ENCODE data around the gene FAAP20. TPM values are rescaled to one million over a fixed set of nuclear protein-coding genes. Genes with fewer than 3 reads are reported as not detected.

The FAAP20 gene
- total RNA-seq, 1 experiment from 2014 or later, result 72.1 TPM

- ChIA-PET CTCF (interaction anchor here (0.6 kb wide), 1 partner anchor 73 kb away, joined by 4 read pairs; no protein-coding TSS in a partner anchor), POLR2A (ENCODE audit: unreplicated experiment) (no interaction called here)
- Histone ChIP-seq H3K9me2 (ENCODE audit: insufficient read depth) (no peaks in the 10 kb centered on the region), H3K4me1 (replicated peaks; ENCODE audit: insufficient read depth) (no peaks in the 10 kb centered on the region), H3K27me3 (ENCODE audit: insufficient read depth, low read depth) (no peaks in the 10 kb centered on the region), H3K4me2 (no peak overlapping the region), H3K36me3 (ENCODE audit: low read depth) (no peaks in the 10 kb centered on the region), H4K20me1 (ENCODE audit: insufficient read depth) (no peaks in the 10 kb centered on the region), H3F3A (ENCODE audit: insufficient read depth, low read depth) (no peaks in the 10 kb centered on the region), H3K9me3 (ENCODE audit: insufficient read depth, low read depth) (no peaks in the 10 kb centered on the region), H3K27ac (no peak overlapping the region), H3K4me3 (no peak overlapping the region), H3K79me2 (ENCODE audit: low read depth) (no peaks in the 10 kb centered on the region), H2AFZ (no peak overlapping the region)
- TF ChIP-seq CTCF (conservative IDR thresholded peaks at IDR 0.05), result no peak
- no peak for TF ChIP-seq EZH2 (IDR thresholded peaks at IDR 0.05; ENCODE audit: low read depth)
- no peak for DNase-seq
- intact Hi-C loops (cut with micrococcal nuclease; ENCODE audit: unreplicated experiment), result no loop called here
- BruUV-seq (replicated peaks), result no TSS peak
Observed at GRCh38 chr1:2157856-2158255, 36.7 kb downstream of the FAAP20 start.

- Histone ChIP-seq H3K9me2 (ENCODE audit: insufficient read depth) (no peaks in the 10 kb centered on the region), H3K36me3 (ENCODE audit: low read depth) (no peaks in the 10 kb centered on the region), H3K4me3 (no peak overlapping the region), H2AFZ (no peak overlapping the region), H3K4me1 (replicated peaks; ENCODE audit: insufficient read depth) (no peaks in the 10 kb centered on the region), H3K27ac (no peak overlapping the region), H3F3A (ENCODE audit: insufficient read depth, low read depth) (no peaks in the 10 kb centered on the region), H3K79me2 (ENCODE audit: low read depth) (no peaks in the 10 kb centered on the region), H4K20me1 (ENCODE audit: insufficient read depth) (no peaks in the 10 kb centered on the region), H3K9me3 (ENCODE audit: insufficient read depth, low read depth) (no peaks in the 10 kb centered on the region), H3K27me3 (ENCODE audit: insufficient read depth, low read depth) (no peaks in the 10 kb centered on the region), H3K4me2 (no peak overlapping the region)
- POLR2A ChIA-PET (ENCODE audit: unreplicated experiment), result no interaction called here
- no peak for DNase-seq
- intact Hi-C loops (cut with micrococcal nuclease; ENCODE audit: unreplicated experiment), result no loop called here
- no TSS peak for BruUV-seq (replicated peaks)
- CTCF ChIA-PET, result interaction anchor here (1.4 kb wide), 1 partner anchor 18 kb away, joined by 4 read pairs; no protein-coding TSS in a partner anchor
- no peak for TF ChIP-seq CTCF (conservative IDR thresholded peaks at IDR 0.05)
- no peak for TF ChIP-seq EZH2 (IDR thresholded peaks at IDR 0.05; ENCODE audit: low read depth)
Observed at GRCh38 chr1:2156866-2157265, 37.7 kb downstream of the FAAP20 start.

GRCh38 chr1:2155788-2156187 is 38.8 kb downstream of the FAAP20 start:
- Histone ChIP-seq H3K4me1 (replicated peaks; ENCODE audit: insufficient read depth) (no peaks in the 10 kb centered on the region), H3K27ac (no peak overlapping the region), H3K4me2 (no peak overlapping the region), H3K79me2 (ENCODE audit: low read depth) (no peaks in the 10 kb centered on the region), H2AFZ (no peak overlapping the region), H3K9me2 (ENCODE audit: insufficient read depth) (no peaks in the 10 kb centered on the region), H3K36me3 (ENCODE audit: low read depth) (no peaks in the 10 kb centered on the region), H3K4me3 (no peak overlapping the region), H4K20me1 (ENCODE audit: insufficient read depth) (no peaks in the 10 kb centered on the region), H3F3A (ENCODE audit: insufficient read depth, low read depth) (no peaks in the 10 kb centered on the region), H3K27me3 (ENCODE audit: insufficient read depth, low read depth) (no peaks in the 10 kb centered on the region), H3K9me3 (ENCODE audit: insufficient read depth, low read depth) (no peaks in the 10 kb centered on the region)
- TF ChIP-seq EZH2 (IDR thresholded peaks at IDR 0.05; ENCODE audit: low read depth) (no peak), CTCF (conservative IDR thresholded peaks at IDR 0.05) (no peak)
- intact Hi-C loops (cut with micrococcal nuclease; ENCODE audit: unreplicated experiment), result no loop called here
- DNase-seq, result no peak
- no TSS peak for BruUV-seq (replicated peaks)
- POLR2A ChIA-PET (ENCODE audit: unreplicated experiment), result no interaction called here
- CTCF ChIA-PET, result interaction anchor here (1.4 kb wide), 1 partner anchor 19 kb away, joined by 4 read pairs; no protein-coding TSS in a partner anchor

Measured in PC-9 (cell line).